ENCODE measurements around the gene NLK.
A peak's percentile ranks its signal among the peaks of the same experiment; 100 is the strongest.

NLK gene

GRCh38 chr17:28039251-28039650 lies 3.2 kb upstream of the NLK start:
- TF ChIP-seq CTCF (IDR thresholded peaks at IDR 0.05; ENCODE audit: insufficient read depth, low read depth, low read length, missing control alignments), result no peak
- no peak overlapping the region for H3K4me3 ChIP-seq (ENCODE audit: low read depth, low read length)
- no peak for DNase-seq (ENCODE audit: low read depth)

- peak overlapping the region; percentile 61 for H3K4me3 ChIP-seq (ENCODE audit: low read depth, low read length)
- no peak for TF ChIP-seq CTCF (IDR thresholded peaks at IDR 0.05; ENCODE audit: insufficient read depth, low read depth, low read length, missing control alignments)
- no peak for DNase-seq (ENCODE audit: low read depth)
These were observed 2.1 kb upstream of the NLK start for GRCh38 chr17:28040406-28040805.

GRCh38 chr17:28041068-28041843 lies 1.2 kb upstream of the NLK start:
- no peak for TF ChIP-seq CTCF (IDR thresholded peaks at IDR 0.05; ENCODE audit: insufficient read depth, low read depth, low read length, missing control alignments)
- peak; percentile 100 for DNase-seq (ENCODE audit: low read depth)
- H3K4me3 ChIP-seq (ENCODE audit: low read depth, low read length), result peak overlapping the region; percentile 93

GRCh38 chr17:28041844-28042656 lies 427 bp upstream of the NLK start:
- H3K4me3 ChIP-seq (ENCODE audit: low read depth, low read length), result peak overlapping the region; percentile 93
- no peak for DNase-seq (ENCODE audit: low read depth)
- TF ChIP-seq CTCF (IDR thresholded peaks at IDR 0.05; ENCODE audit: insufficient read depth, low read depth, low read length, missing control alignments), result no peak

- peak overlapping the region; percentile 93 for H3K4me3 ChIP-seq (ENCODE audit: low read depth, low read length)
- TF ChIP-seq CTCF (IDR thresholded peaks at IDR 0.05; ENCODE audit: insufficient read depth, low read depth, low read length, missing control alignments), result no peak
- no peak for DNase-seq (ENCODE audit: low read depth)
These were observed 329 bp downstream of the NLK start for GRCh38 chr17:28042721-28043291.

GRCh38 chr17:28043296-28043695 lies 819 bp downstream of the NLK start:
- no peak for TF ChIP-seq CTCF (IDR thresholded peaks at IDR 0.05; ENCODE audit: insufficient read depth, low read depth, low read length, missing control alignments)
- peak overlapping the region; percentile 50 for H3K4me3 ChIP-seq (ENCODE audit: low read depth, low read length)
- no peak for DNase-seq (ENCODE audit: low read depth)

Data from GM12865 (cell line).